Endothelial cell of umbilical vein (primary cell): ENCODE results near the gene LRIG1. TPM values are rescaled to one million over a fixed set of nuclear protein-coding genes. Genes with fewer than 3 reads are reported as not detected.

Experiments
- BruUV-seq: library from RNA; stranded (reverse); fragments of 400-500 nt; replicated peaks from 2 replicates; lab custom pipeline; 2021; lab: Mats Ljungman, UMichigan
- CTCF ChIA-PET: fragments of 300-600, 350-600 bp; sonication (Branson Sonifier 250); formaldehyde crosslinking; loops from one replicate; lab custom pipeline; 2021; ENCODE audit warnings: antibody characterized with exemption, inconsistent platforms; lab: Charles Lee
- POLR2A ChIA-PET: fragments of 300-600, 350-600 bp; sonication (Branson Sonifier 250); formaldehyde crosslinking; loops from one replicate; lab custom pipeline; 2021; ENCODE audit warnings: antibody characterized with exemption, inconsistent platforms; lab: Charles Lee
- DNase-seq: peaks from one replicate; pipeline ENCODE4 v3.0.0-alpha.2; 2011; ENCODE audit warnings: low read depth, low spot score
- FAIRE-seq: peaks from 2 replicates; lab custom pipeline; 2011; peaks lifted over from hg19 to GRCh38; lab: Jason Lieb, UNC
- H2AFZ ChIP-seq: 2 replicates; pipeline ENCODE4 v1.6.0; 2012; ENCODE audit warnings: low read depth, low read length, control low read depth, inconsistent platforms
- H3K27ac ChIP-seq: 2 replicates; pipeline ENCODE4 v1.5.1; 2011; ENCODE audit warnings: low read depth, mild to moderate bottlenecking, control low read depth, low read length, moderate library complexity; ENCODE audit not compliant: insufficient read depth
- H3K27me3 ChIP-seq, 2 experiments: 2 replicates each; pipeline versions ENCODE4 v1.6.0 to v1.6.1; 2011; ENCODE audit warnings: low read length in 2 of 2, mixed read lengths in 1 of 2; ENCODE audit not compliant: control insufficient read depth in 2 of 2, insufficient read depth in 2 of 2
- H3K36me3 ChIP-seq, 2 experiments: 2 replicates in 1 of 2; 3 replicates in 1 of 2; pipeline ENCODE4 v1.5.1; 2011; ENCODE audit warnings: low read length in 2 of 2, mild to moderate bottlenecking in 1 of 2, moderate library complexity in 1 of 2; ENCODE audit not compliant: control insufficient read depth in 2 of 2, insufficient read depth in 2 of 2; ENCODE audit errors: extremely low read depth in 1 of 2
- H3K4me1 ChIP-seq: 3 replicates; pipeline ENCODE4 v1.5.1; 2011; ENCODE audit warnings: mild to moderate bottlenecking, low read length; ENCODE audit not compliant: control insufficient read depth, insufficient read depth; ENCODE audit errors: extremely low read depth
- H3K4me2 ChIP-seq: 2 replicates; pipeline ENCODE4 v1.6.1; 2011; ENCODE audit warnings: low read length, control low read depth, mixed read lengths; ENCODE audit not compliant: insufficient read depth
- H3K4me3 ChIP-seq, 3 experiments: fragments of 200-600 bp in 1 of 3; sonication (generic), shearing (Covaris generic) in 1 of 3; replicated peaks in 1 of 3; 2 replicates each; pipeline ENCODE4 v1.5.1; 2011 to 2016; ENCODE audit warnings: control low read depth in 3 of 3, low read length in 3 of 3, mild to moderate bottlenecking in 2 of 3, inconsistent platforms in 1 of 3, low read depth in 1 of 3, moderate library complexity in 1 of 3; ENCODE audit not compliant: insufficient read depth in 1 of 3
- H3K79me2 ChIP-seq: 2 replicates; pipeline ENCODE4 v1.6.0; 2012; ENCODE audit warnings: low read length, inconsistent platforms; ENCODE audit not compliant: control insufficient read depth, insufficient read depth
- H3K9ac ChIP-seq: replicated peaks from 2 replicates; pipeline ENCODE3; 2011; ENCODE audit warnings: low read length, control low read depth; ENCODE audit not compliant: insufficient read depth; ENCODE audit errors: extremely low read depth
- H3K9me1 ChIP-seq: replicated peaks from 3 replicates; pipeline ENCODE4 v1.6.0; 2011; ENCODE audit warnings: mild to moderate bottlenecking, low read length; ENCODE audit not compliant: control insufficient read depth, insufficient read depth; ENCODE audit errors: extremely low read depth
- H3K9me3 ChIP-seq: replicated peaks from 2 replicates; pipeline ENCODE4 v1.5.1; 2012; ENCODE audit warnings: low read length, inconsistent platforms; ENCODE audit not compliant: control insufficient read depth, insufficient read depth
- H4K20me1 ChIP-seq: replicated peaks from 2 replicates; pipeline ENCODE3; 2011; ENCODE audit warnings: mild to moderate bottlenecking, low read length; ENCODE audit not compliant: control insufficient read depth, insufficient read depth; ENCODE audit errors: extremely low read depth
- EZH2 ChIP-seq: IDR thresholded peaks from 2 replicates; pipeline ENCODE4 v1.6.1; 2012; ENCODE audit warnings: borderline replicate concordance, low read depth, mild to moderate bottlenecking, moderate library complexity, low read length, inconsistent platforms; ENCODE audit not compliant: severe bottlenecking
- FOS ChIP-seq: IDR thresholded peaks from 2 replicates; pipeline ENCODE4 v1.6.1; 2011; ENCODE audit warnings: mild to moderate bottlenecking, low read length, moderate library complexity, borderline replicate concordance; ENCODE audit not compliant: insufficient read depth
- GATA2 ChIP-seq: IDR thresholded peaks from 2 replicates; pipeline ENCODE4 v1.7.0; 2011; ENCODE audit warnings: low read depth, mild to moderate bottlenecking, moderate library complexity, mixed read lengths, low read length; ENCODE audit not compliant: insufficient read length, insufficient read depth
- JUN ChIP-seq: IDR thresholded peaks from 2 replicates; pipeline ENCODE4 v1.6.1; 2011; ENCODE audit warnings: borderline replicate concordance, low read depth; ENCODE audit not compliant: insufficient read length, insufficient read depth
- MYC ChIP-seq: IDR thresholded peaks from one replicate; pipeline ENCODE4 v1.6.1; 2011; ENCODE audit warnings: mild to moderate bottlenecking, low read depth, low read length
- POLR2A ChIP-seq: IDR thresholded peaks from 2 replicates; pipeline ENCODE4 v1.6.1; 2012; ENCODE audit warnings: low read depth, mild to moderate bottlenecking, control low read depth, low read length
- POLR2AphosphoS5 ChIP-seq: IDR thresholded peaks from 2 replicates; pipeline ENCODE4 v1.6.1; 2012; ENCODE audit warnings: low read depth, mild to moderate bottlenecking, control low read depth, low read length, moderate library complexity; ENCODE audit not compliant: insufficient read depth
- dilution Hi-C: fragments of 300-500 bp; cut with MboI; formaldehyde crosslinking; loops from one replicate; pipeline ENCODE4 v1.15.0; 2019; ENCODE audit warnings: low sequenced_read_pairs; ENCODE audit not compliant: extremely low pct_ligation_motif_present
- intact Hi-C: fragments of 100-400 bp; cut with micrococcal nuclease; formaldehyde crosslinking; loops from one replicate; pipeline ENCODE4 v1.10.0; 2022
- polyA plus RNA-seq, 4 experiments: library from polyadenylated mRNA; depleted of rRNA in 3 of 4; stranded (reverse) in 3 of 4; unstranded in 1 of 4; fragments of >200 nt; gene quantifications; 2 replicates each; pipeline versions ENCODE4 v1.2.1 to v1.2.3, GENCODE V29; 2011 to 2012; ENCODE audit warnings: missing spikeins in 1 of 4
- total RNA-seq: library from RNA; stranded (reverse); gene quantifications from 2 replicates; pipeline ENCODE4 v1.2.3, GENCODE V29; 2021
- TF ChIP-seq, protein P1 (sequence below), 2 donors: IDR thresholded peaks; 1 replicate in 1 of 2; 2 replicates in 1 of 2; pipeline ENCODE4 v1.5.1; 2011; ENCODE audit warnings: low read length in 2 of 2, mild to moderate bottlenecking in 2 of 2, moderate library complexity in 2 of 2, control low read depth in 1 of 2, inconsistent platforms in 1 of 2, low read depth in 1 of 2; ENCODE audit not compliant: insufficient read depth in 1 of 2; ENCODE audit errors: extremely low read depth in 1 of 2
- TF ChIP-seq, protein P2 (sequence below): IDR thresholded peaks from 2 replicates; pipeline ENCODE4 v1.6.1; 2011; ENCODE audit not compliant: insufficient read depth, insufficient read length

LRIG1 gene
- total and polyA plus RNA-seq, 2 donors (not counting 3 experiments of a cell fraction or from before 2014, with no cell fraction given) = 50.3 to 52.2 TPM

DNA sequence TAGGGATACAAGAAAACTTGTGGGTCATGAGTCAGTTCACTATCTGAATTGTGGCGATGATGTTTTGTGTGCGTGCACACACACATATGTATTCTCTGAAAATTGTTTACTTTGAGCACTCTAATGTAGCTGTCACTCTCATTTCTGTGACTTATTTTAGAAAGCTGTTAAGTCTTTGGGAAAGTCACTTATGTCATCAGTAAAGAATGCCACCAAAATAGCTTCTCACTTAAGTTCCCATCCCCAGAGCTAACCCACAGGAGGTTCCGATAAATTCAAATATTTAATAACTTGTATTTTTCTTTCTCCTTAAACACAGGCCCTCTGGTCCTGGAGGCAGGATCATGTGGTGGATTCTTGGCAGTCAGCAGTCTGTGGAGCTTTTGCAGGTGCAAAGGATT lies 138.3 kb downstream of the LRIG1 start:
- FAIRE-seq (no peak), DNase-seq (peak; percentile 18)
- ChIA-PET POLR2A (no interaction called here), CTCF (interaction anchor here (0.8 to 1.6 kb wide), 2 partner anchors 9 to 460 kb away, joined by 3 to 4 read pairs; no protein-coding TSS in a partner anchor)
- dilution Hi-C loops (no loop called here), intact Hi-C loops (no loop called here)
- BruUV-seq = no TSS peak
- Histone ChIP-seq H3K79me2 (no peaks in the 10 kb centered on the region), H4K20me1 (no peaks in the 10 kb centered on the region), H3K4me1 (no peaks in the 10 kb centered on the region), H3K27me3 (no peaks in the 10 kb centered on the region), H3K27ac (no peak overlapping the region), H3K4me2 (no peak overlapping the region), H3K36me3 (no peaks in the 10 kb centered on the region), H3K4me3 (no peak overlapping the region), H3K9me1 (no peaks in the 10 kb centered on the region), H3K9me3 (no peaks in the 10 kb centered on the region), H3K9ac (no peak overlapping the region), H2AFZ (no peak overlapping the region)
- TF ChIP-seq EZH2 (no peak), POLR2A (no peak), GATA2 (no peak)

DNA sequence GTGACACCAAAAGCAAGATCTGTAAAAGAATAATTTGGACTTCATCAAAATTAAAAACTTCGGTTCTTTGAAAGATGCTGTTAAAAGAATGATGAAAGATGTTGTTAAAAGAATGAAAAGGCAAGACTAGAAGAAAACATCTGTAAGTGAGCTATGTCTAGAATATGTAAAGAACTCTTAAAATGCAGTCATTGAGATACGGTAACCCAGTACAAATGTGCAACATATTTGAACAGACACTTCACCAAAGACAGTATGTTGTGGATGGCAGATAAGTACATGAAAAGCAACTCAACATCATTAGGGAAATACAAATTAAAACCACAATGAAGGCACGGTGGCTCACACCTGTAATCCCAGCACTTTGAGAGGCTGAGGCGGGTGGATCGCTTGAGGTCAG lies 139.5 kb downstream of the LRIG1 start:
- CTCF ChIA-PET = no interaction called here
- Histone ChIP-seq H3K36me3 (no peaks in the 10 kb centered on the region), H2AFZ (no peak overlapping the region), H3K79me2 (no peaks in the 10 kb centered on the region), H3K4me2 (no peak overlapping the region), H3K9me3 (no peaks in the 10 kb centered on the region), H4K20me1 (no peaks in the 10 kb centered on the region), H3K4me3 (no peak overlapping the region), H3K27ac (no peak overlapping the region), H3K9ac (no peak overlapping the region), H3K9me1 (no peaks in the 10 kb centered on the region), H3K4me1 (no peaks in the 10 kb centered on the region), H3K27me3 (no peaks in the 10 kb centered on the region)
- intact Hi-C loops (no loop called here), dilution Hi-C loops (no loop called here)
- BruUV-seq = no TSS peak
- FAIRE-seq (no peak), DNase-seq (no peak)
- POLR2A ChIA-PET = no interaction called here
- TF ChIP-seq GATA2 (no peak), FOS (no peak), JUN (no peak), MYC (no peak), POLR2A (no peak), EZH2 (no peak), POLR2AphosphoS5 (no peak)
- TF ChIP-seq, protein P1, sequence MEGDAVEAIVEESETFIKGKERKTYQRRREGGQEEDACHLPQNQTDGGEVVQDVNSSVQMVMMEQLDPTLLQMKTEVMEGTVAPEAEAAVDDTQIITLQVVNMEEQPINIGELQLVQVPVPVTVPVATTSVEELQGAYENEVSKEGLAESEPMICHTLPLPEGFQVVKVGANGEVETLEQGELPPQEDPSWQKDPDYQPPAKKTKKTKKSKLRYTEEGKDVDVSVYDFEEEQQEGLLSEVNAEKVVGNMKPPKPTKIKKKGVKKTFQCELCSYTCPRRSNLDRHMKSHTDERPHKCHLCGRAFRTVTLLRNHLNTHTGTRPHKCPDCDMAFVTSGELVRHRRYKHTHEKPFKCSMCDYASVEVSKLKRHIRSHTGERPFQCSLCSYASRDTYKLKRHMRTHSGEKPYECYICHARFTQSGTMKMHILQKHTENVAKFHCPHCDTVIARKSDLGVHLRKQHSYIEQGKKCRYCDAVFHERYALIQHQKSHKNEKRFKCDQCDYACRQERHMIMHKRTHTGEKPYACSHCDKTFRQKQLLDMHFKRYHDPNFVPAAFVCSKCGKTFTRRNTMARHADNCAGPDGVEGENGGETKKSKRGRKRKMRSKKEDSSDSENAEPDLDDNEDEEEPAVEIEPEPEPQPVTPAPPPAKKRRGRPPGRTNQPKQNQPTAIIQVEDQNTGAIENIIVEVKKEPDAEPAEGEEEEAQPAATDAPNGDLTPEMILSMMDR (IDR thresholded peaks at IDR 0.05; ENCODE audit: extremely low read depth in 1 of 2, insufficient read depth in 1 of 2, low read depth in 1 of 2, low read length in 2 of 2) = no peak
- TF ChIP-seq, protein P2, sequence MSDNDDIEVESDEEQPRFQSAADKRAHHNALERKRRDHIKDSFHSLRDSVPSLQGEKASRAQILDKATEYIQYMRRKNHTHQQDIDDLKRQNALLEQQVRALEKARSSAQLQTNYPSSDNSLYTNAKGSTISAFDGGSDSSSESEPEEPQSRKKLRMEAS = no peak
